Measurements from ENCODE around the gene PRXL2B.

DNA sequence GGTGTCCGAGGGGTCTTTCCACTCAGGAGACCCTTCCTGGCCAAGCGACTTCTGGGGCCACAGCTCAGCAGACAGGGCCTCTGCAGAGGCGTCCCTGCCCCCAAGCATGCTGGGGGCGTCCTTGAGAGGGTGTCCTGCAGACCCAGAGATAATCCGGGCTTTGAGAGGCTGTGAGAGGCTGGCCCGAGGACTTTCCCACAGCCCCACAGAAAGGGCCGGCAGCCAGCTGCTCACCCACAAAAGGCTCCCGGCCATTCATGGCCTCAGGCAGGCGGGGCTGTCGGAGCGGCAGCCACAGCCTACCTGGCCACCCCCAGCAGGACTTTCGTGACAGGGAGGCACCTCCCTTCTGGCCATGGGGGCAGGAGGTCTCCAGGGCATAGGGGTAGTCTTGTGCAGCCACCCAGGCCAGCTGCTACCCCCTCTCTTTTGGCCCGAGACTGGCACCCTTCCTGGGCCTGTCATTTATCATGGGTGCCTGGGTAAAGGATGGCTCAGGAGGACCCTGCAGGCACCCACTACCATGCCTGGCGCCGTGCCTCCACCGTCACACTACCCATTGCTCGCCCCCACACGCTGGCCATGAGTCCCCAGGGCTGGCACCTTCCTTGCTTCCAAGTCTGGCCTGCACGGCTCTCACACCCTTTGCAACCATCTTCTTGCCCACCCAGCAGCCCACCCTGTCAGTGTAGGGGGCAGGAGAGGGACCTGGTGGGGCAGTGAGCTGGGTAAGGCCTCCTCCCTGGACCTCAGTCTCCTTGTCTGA lies 41.5 kb upstream of the PRXL2B start:
- no peak for TF ChIP-seq CTCF (conservative IDR thresholded peaks at IDR 0.05; ENCODE audit: low read depth in 2 of 2)
- no peak for TF ChIP-seq STAT1 (IDR thresholded peaks at IDR 0.05; ENCODE audit: unreplicated experiment)
- TF ChIP-seq EZH2 (IDR thresholded peaks at IDR 0.05; ENCODE audit: low read depth, unreplicated experiment), result no peak
- TF ChIP-seq, protein P1, sequence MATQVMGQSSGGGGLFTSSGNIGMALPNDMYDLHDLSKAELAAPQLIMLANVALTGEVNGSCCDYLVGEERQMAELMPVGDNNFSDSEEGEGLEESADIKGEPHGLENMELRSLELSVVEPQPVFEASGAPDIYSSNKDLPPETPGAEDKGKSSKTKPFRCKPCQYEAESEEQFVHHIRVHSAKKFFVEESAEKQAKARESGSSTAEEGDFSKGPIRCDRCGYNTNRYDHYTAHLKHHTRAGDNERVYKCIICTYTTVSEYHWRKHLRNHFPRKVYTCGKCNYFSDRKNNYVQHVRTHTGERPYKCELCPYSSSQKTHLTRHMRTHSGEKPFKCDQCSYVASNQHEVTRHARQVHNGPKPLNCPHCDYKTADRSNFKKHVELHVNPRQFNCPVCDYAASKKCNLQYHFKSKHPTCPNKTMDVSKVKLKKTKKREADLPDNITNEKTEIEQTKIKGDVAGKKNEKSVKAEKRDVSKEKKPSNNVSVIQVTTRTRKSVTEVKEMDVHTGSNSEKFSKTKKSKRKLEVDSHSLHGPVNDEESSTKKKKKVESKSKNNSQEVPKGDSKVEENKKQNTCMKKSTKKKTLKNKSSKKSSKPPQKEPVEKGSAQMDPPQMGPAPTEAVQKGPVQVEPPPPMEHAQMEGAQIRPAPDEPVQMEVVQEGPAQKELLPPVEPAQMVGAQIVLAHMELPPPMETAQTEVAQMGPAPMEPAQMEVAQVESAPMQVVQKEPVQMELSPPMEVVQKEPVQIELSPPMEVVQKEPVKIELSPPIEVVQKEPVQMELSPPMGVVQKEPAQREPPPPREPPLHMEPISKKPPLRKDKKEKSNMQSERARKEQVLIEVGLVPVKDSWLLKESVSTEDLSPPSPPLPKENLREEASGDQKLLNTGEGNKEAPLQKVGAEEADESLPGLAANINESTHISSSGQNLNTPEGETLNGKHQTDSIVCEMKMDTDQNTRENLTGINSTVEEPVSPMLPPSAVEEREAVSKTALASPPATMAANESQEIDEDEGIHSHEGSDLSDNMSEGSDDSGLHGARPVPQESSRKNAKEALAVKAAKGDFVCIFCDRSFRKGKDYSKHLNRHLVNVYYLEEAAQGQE (IDR thresholded peaks at IDR 0.05; ENCODE audit: unreplicated experiment), result no peak
- TF ChIP-seq POLR2AphosphoS5 (IDR thresholded peaks at IDR 0.05; ENCODE audit: low read depth), result no peak
- TF ChIP-seq CREB1 (CRISPR knock-in tag; IDR thresholded peaks at IDR 0.05; ENCODE audit: low read depth), result no peak
- no peak for TF ChIP-seq EZH2phosphoT487 (IDR thresholded peaks at IDR 0.05; ENCODE audit: unreplicated experiment)
- TF ChIP-seq NANOG (IDR thresholded peaks at IDR 0.05; ENCODE audit: borderline replicate concordance), result no peak
- TF ChIP-seq JUNB (IDR thresholded peaks at IDR 0.05; ENCODE audit: unreplicated experiment), result no peak
- no peak for TF ChIP-seq ETS1 (IDR thresholded peaks at IDR 0.05)
- no peak for TF ChIP-seq ZNF114 (CRISPR knock-in tag; IDR thresholded peaks at IDR 0.05)
- no peak for TF ChIP-seq ZNF331 (CRISPR knock-in tag; IDR thresholded peaks at IDR 0.05; ENCODE audit: low read depth)
